ENCODE measurements around the gene EEF1E1. TPM values are rescaled to one million over a fixed set of nuclear protein-coding genes. Genes with fewer than 3 reads are reported as not detected.

Gene EEF1E1
- total and polyA plus RNA-seq, 9 of the 15 experiments (the other 6 are each of a cell fraction or from before 2014, with no cell fraction given): 135 to 1,355 (median 327) TPM

DNA sequence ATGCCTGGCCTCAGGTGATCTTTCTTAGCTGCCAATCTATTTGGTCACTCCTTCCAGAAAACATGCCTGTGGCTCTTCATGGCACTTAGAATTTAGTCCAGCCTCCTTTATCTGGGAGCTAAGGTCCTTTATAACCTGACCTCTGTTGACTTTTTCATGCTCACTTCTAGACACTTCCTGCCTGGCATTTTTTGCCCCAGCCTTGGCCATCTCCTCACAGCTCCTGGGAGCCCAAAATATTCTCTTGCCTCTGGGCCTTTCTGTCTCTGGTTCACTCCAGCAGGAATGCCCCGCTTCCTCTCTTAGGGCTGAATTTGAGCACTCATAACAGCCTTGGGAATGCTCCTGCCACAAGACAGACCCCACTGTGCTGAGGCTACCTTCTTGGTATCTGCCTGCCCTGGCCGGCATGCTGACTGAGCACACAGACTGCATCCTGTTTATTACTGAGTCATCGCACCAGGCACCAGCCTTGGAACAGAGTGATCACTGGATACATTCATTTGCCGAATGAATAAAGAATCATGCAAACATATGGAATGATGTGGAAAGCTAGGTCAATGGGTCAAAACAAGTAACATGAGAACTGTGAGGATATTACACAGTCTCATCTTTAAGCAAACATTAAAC is 5.8 kb upstream of the EEF1E1 start (continued):
- TF ChIP-seq U2AF2 (optimal IDR thresholded peaks at IDR 0.05; ENCODE audit: low read depth, low read length): no peak
- 0 out of 2 replicates have a peak, but pooled peaks have one; percentile 10 for TF ChIP-seq CBFA2T3 (IDR thresholded peaks at IDR 0.05)
- TF ChIP-seq CTBP1 (IDR thresholded peaks at IDR 0.05; ENCODE audit: borderline replicate concordance): no peak
- TF ChIP-seq ZKSCAN8 (CRISPR knock-in tag; IDR thresholded peaks at IDR 0.05): peak; percentile 51; the same call in 1 of the 2 replicates
- no peak for TF ChIP-seq GTF2F1 (IDR thresholded peaks at IDR 0.05; ENCODE audit: low read depth, low read length)
- no peak for TF ChIP-seq ZC3H4 (CRISPR knock-in tag; IDR thresholded peaks at IDR 0.05; ENCODE audit: borderline replicate concordance)
- no peak for TF ChIP-seq BRD9 (IDR thresholded peaks at IDR 0.05; ENCODE audit: low read depth, partially characterized antibody)
- no peak for TF ChIP-seq GABPA (tag; conservative IDR thresholded peaks at IDR 0.05; ENCODE audit: low read depth)
- TF ChIP-seq EHMT2 (IDR thresholded peaks at IDR 0.05): 0 out of 2 replicates have a peak, but pooled peaks have one; percentile 8
- peak; percentile 73; the same call in 1 of the 2 replicates for TF ChIP-seq SMARCC2 (IDR thresholded peaks at IDR 0.05; ENCODE audit: low read depth)
- TF ChIP-seq, protein P1, sequence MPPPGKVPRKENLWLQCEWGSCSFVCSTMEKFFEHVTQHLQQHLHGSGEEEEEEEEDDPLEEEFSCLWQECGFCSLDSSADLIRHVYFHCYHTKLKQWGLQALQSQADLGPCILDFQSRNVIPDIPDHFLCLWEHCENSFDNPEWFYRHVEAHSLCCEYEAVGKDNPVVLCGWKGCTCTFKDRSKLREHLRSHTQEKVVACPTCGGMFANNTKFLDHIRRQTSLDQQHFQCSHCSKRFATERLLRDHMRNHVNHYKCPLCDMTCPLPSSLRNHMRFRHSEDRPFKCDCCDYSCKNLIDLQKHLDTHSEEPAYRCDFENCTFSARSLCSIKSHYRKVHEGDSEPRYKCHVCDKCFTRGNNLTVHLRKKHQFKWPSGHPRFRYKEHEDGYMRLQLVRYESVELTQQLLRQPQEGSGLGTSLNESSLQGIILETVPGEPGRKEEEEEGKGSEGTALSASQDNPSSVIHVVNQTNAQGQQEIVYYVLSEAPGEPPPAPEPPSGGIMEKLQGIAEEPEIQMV (tag; conservative IDR thresholded peaks at IDR 0.05; ENCODE audit: low read depth): no peak
- TF ChIP-seq, protein P2, sequence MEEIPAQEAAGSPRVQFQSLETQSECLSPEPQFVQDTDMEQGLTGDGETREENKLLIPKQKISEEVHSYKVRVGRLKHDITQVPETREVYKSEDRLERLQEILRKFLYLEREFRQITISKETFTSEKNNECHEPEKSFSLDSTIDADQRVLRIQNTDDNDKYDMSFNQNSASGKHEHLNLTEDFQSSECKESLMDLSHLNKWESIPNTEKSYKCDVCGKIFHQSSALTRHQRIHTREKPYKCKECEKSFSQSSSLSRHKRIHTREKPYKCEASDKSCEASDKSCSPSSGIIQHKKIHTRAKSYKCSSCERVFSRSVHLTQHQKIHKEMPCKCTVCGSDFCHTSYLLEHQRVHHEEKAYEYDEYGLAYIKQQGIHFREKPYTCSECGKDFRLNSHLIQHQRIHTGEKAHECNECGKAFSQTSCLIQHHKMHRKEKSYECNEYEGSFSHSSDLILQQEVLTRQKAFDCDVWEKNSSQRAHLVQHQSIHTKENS (CRISPR knock-in tag; IDR thresholded peaks at IDR 0.05): no peak
- no peak for TF ChIP-seq NCOA1 (IDR thresholded peaks at IDR 0.05; ENCODE audit: low read depth)
- no peak for TF ChIP-seq XRCC5 (IDR thresholded peaks at IDR 0.05; ENCODE audit: low read depth, low read length)
- TF ChIP-seq ERF (CRISPR knock-in tag; IDR thresholded peaks at IDR 0.05): no peak
- TF ChIP-seq SRSF7 (optimal IDR thresholded peaks at IDR 0.05; ENCODE audit: low read depth, low read length): no peak
- 0 out of 2 replicates have a peak, but pooled peaks have one; percentile 15 for TF ChIP-seq SMARCE1 (IDR thresholded peaks at IDR 0.05)
- no peak for TF ChIP-seq MYBL2 (IDR thresholded peaks at IDR 0.05; ENCODE audit: low read depth)
- no peak for TF ChIP-seq MYBL2 (CRISPR knock-in tag; IDR thresholded peaks at IDR 0.05; ENCODE audit: borderline replicate concordance)
